ENCODE data around the gene SIAE.

SIAE gene, protein sequence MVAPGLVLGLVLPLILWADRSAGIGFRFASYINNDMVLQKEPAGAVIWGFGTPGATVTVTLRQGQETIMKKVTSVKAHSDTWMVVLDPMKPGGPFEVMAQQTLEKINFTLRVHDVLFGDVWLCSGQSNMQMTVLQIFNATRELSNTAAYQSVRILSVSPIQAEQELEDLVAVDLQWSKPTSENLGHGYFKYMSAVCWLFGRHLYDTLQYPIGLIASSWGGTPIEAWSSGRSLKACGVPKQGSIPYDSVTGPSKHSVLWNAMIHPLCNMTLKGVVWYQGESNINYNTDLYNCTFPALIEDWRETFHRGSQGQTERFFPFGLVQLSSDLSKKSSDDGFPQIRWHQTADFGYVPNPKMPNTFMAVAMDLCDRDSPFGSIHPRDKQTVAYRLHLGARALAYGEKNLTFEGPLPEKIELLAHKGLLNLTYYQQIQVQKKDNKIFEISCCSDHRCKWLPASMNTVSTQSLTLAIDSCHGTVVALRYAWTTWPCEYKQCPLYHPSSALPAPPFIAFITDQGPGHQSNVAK

DNA sequence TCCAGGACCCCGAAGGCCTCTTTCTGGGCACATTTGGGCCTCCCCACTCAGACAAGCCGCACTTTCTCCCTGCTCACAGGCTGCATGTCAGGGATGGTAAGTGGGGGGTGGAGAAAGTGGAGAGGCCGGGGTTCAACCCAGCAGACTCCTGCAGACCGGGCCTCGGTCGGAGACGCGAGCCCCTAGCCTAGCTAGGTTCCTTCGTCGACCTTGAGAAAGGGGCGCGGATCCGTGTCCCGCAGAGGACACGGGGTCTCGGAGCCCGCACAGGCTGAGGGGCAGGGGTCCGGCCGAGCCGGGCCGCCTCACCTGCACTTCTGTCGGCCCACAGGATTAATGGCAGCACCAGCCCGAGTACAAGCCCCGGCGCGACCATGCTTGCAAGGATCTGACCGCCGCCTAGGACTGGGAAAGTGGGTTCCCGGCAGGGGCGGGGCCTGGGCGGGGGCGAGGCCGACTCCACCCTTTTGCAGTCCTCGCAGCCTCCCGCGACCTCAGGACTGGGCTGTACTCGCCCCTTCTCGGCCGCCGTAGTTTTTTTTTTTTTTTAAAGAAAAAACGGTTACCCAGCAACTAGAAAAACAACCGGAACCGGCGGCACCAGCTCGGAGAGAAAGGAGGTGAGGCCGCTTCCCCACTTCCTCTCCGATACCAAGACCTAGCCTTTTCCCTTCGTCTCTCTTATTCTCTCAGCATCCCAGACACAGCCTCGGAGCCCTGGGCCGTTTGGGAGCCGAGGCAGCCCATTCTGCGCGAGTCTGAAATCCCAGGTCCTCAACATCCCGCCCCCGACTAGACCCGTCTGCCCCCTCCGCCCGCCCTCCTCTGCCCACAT lies at the start of gene SIAE, which contains the start of gene SPA17:
Gene SIAE, minus strand, starts transcription at position 407 of the 835 bp plus-strand sequence. Its CDS starts 31 bp downstream, at position 376.
Gene SPA17, plus strand, starts transcription at position 572 of the 835 bp plus-strand sequence. CDS start 1,361 bp downstream, outside the sequence.
- peaks cover 23% of the 10 kb centered on the region for H3K4me1 Mint-ChIP-seq
- H3K4me3 Mint-ChIP-seq: peak within 1 kb of the TSS; percentile 91
- no peaks in the 10 kb centered on the region for H3K27me3 Mint-ChIP-seq
- no peaks in the 10 kb centered on the region for H3K9me3 Mint-ChIP-seq
- H3K36me3 Mint-ChIP-seq: no peaks in the 10 kb centered on the region
- peak within 1 kb of the TSS; percentile 83 for H3K27ac Mint-ChIP-seq
- peak; percentile 97 for ATAC-seq

DNA sequence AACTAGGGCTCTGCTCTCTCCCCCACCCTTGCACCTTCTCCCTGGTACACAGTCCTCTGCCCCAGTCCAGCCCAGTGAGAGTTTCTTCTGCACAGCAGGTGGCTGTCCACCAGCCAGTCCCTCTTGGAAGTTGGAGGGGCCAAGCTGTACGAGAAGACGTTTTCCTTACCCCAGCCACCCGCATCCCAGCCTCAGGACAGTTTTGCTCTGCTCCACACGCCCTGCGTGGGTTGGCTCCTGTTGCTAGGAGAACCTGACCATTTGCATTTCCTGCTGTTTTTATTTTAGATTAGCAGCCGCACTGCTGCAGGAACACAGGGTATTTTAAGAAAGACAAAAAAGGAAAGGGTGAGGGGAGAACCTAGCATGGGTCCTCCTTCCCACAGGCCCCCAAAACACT lies 48.6 kb upstream of the SIAE start:
- H3K4me1 Mint-ChIP-seq: peaks cover 43% of the 10 kb centered on the region
- no peaks in the 10 kb centered on the region for H3K9me3 Mint-ChIP-seq
- peaks cover 83% of the 10 kb centered on the region for H3K27me3 Mint-ChIP-seq
- no peak for ATAC-seq
- H3K27ac Mint-ChIP-seq: no peak overlapping the region
- H3K4me3 Mint-ChIP-seq: no peak overlapping the region
- H3K36me3 Mint-ChIP-seq: no peaks in the 10 kb centered on the region

DNA sequence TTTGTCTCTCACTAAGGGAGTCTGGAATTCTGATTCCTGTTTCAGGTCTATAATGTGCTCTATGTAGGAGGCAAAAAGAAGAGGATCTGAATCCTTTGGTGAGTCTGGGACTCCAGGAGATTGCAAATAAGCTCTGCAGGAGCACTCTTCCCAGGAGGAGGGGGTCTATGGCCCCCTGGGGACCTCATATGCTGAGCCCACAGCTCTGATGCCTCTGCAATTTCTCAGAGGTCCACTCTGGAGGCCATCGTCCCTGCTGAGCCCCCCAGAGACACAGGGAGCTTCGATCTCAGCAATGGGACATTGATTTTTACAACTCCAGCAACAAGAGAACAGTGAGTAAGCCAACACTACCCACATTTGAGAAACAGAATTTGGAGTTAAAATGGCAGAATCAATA lies 46.0 kb upstream of the SIAE start:
- Mint-ChIP-seq H3K4me3 (no peak overlapping the region), H3K27ac (no peak overlapping the region), H3K4me1 (peaks cover 26% of the 10 kb centered on the region), H3K27me3 (peaks cover 77% of the 10 kb centered on the region), H3K36me3 (no peaks in the 10 kb centered on the region), H3K9me3 (no peaks in the 10 kb centered on the region)
- no peak for ATAC-seq

DNA sequence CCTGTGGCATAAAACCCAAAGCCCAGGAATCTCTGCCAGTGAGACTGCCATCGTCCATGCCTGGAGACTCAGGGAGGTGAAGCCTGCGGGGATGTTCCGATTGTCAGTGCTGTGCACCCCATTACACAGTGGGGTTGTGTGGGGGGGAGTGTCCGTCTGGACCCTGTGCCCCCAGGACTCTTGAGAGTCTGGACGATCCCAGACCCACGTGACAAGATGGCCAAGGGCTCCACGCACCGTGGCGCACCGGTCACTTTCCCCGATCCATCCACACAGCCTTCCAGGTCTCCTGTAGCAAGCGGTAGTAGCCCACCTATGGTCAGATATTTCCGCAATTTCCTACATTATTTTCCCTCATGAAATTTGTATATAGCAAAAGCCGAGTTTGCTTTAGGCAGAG lies 45.3 kb upstream of the SIAE start:
- Mint-ChIP-seq H3K27me3 (peaks cover 75% of the 10 kb centered on the region), H3K27ac (no peak overlapping the region)

DNA sequence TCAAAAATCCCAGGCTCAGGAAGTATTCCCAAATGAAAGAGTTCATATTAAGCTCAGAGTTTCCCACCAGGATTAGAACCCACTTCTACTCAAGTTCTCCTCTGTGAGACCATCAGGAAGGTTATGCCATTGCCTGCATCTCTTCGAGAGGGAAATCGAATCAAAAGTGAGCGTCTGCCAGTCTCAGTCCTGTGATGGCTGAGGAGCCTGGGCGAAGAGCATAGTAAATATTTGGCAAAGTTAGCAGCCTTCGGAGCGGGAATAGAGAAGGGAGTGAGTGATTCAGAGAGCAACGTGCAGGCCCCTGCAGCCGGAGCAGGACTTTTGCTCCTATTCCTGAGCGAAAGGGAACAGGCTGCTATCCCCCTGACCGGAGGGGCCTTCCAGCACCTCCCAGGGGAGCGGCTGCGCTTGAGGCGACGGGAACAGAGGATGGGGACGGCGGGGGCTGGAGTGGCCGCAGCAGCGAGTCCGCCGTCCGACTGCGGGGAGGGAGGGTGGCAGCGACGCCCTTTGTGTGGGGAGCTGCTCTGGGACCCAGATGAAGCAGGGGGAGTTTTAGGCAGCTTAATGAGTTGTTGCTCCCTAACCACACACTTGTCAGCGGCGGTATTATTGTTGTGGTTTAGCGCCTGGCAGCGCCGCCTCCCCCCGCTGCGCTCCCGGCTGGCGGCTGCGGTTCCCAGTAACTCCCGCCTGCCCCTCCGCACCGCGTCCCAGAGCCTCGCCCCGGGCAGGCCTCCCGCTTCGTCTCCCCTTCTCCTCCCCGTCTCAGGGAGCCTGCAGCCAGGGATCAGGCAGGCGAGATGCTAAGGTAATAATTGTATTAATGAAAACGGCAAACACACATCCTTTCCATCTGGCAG lies 44.5 kb upstream of the SIAE start:
- no peak overlapping the region for H3K27ac Mint-ChIP-seq

More for the DNA sequence above, 45.3 kb upstream of the SIAE start:
- Mint-ChIP-seq H3K9me3 (no peaks in the 10 kb centered on the region), H3K4me3 (no peak overlapping the region), H3K4me1 (peaks cover 25% of the 10 kb centered on the region), H3K36me3 (no peaks in the 10 kb centered on the region)
- ATAC-seq: no peak

DNA sequence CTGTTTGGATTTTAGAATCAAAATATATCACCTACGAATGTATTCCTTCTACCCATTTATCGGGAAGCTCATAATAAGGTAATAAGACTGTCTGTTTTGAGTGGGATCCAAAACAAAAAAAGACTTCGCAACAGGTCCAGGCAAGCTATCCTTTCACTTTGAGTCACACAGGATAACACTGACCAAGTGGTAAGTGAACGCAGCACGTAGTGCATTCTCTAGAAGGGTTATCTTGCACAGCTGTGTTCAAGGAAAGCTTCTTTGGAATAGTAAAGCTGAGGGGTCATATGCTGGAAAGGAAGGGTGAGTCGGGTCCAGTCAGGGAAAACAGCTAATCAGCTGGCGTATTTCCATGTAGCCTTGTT lies 43.9 kb upstream of the SIAE start:
- no peaks in the 10 kb centered on the region for H3K9me3 Mint-ChIP-seq
- peaks cover 61% of the 10 kb centered on the region for H3K27me3 Mint-ChIP-seq
- H3K36me3 Mint-ChIP-seq: no peaks in the 10 kb centered on the region
- H3K27ac Mint-ChIP-seq: no peak overlapping the region
- H3K4me3 Mint-ChIP-seq: peak overlapping the region; percentile 70
- peaks cover 17% of the 10 kb centered on the region for H3K4me1 Mint-ChIP-seq
- ATAC-seq: no peak

More for the DNA sequence above, 44.5 kb upstream of the SIAE start:
- H3K4me3 Mint-ChIP-seq: peak overlapping the region; percentile 70
- no peaks in the 10 kb centered on the region for H3K9me3 Mint-ChIP-seq
- no peaks in the 10 kb centered on the region for H3K36me3 Mint-ChIP-seq
- H3K27me3 Mint-ChIP-seq: peaks cover 67% of the 10 kb centered on the region
- peaks cover 23% of the 10 kb centered on the region for H3K4me1 Mint-ChIP-seq
- ATAC-seq: peak; percentile 27

DNA sequence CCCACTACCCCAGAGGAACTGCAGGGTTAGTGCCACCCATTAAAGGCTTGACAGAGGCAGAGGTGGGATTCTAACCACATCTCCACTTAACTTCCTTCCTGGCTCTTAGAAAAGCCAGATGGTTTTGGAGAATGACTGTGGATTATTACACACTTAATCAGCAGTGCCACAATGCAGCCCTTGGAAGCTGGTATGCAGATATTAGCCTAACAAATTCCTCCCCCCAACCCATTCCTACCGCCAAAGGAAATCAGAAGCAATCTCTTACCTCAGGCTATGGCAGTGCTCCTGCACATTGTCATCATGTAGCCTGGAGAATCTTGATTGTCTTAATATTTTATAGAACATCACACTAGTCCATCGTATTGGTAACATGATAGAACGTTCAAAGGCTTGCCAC lies 43.1 kb upstream of the SIAE start:
- ATAC-seq: no peak
- Mint-ChIP-seq H3K36me3 (no peaks in the 10 kb centered on the region), H3K27me3 (peaks cover 53% of the 10 kb centered on the region), H3K4me3 (no peak overlapping the region), H3K27ac (no peak overlapping the region), H3K4me1 (peaks cover 13% of the 10 kb centered on the region), H3K9me3 (no peaks in the 10 kb centered on the region)

DNA sequence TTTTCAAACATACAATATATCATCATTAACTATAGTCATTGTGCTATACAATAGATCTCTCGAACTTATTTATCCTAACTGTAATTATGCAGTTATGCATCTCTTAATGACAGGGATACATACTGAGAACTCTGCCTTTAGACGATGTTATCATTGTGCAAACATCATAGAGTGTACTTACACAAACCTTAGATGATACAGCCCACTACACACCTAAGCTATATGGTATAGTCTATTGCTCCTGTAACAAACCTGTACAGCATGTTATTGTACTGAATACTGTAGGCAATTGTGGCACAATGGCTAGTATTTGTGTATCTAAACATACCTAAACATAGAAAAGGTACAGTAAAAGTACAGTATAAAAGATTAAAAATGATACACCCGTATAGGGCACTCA lies 38.9 kb upstream of the SIAE start:
- no peak overlapping the region for H3K4me3 Mint-ChIP-seq
- ATAC-seq: no peak
- H3K9me3 Mint-ChIP-seq: peaks cover 5% of the 10 kb centered on the region
- peaks cover 13% of the 10 kb centered on the region for H3K36me3 Mint-ChIP-seq
- H3K27me3 Mint-ChIP-seq: peaks cover 14% of the 10 kb centered on the region
- H3K27ac Mint-ChIP-seq: no peak overlapping the region
- H3K4me1 Mint-ChIP-seq: peaks cover under 1% of the 10 kb centered on the region

DNA sequence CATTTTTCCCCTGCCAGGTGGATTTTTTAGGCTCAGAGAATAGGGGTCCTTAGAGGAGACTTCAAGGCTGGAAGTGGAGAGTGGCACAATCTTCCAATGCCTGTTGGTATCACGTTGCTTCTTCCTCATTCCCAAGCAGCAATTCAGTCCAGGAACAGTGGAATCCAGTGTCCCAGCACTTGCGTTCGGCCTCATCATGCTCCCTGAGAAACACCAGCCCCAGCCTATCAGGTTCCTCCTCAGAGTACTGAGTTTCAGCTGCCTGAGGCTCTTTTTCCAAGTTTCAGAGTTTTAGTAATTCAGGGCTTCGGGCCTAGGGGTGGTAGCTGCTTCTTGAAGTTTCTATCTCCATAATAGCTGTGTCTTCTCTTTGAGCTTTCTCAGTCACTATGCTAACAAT lies 34.3 kb upstream of the SIAE start:
- Mint-ChIP-seq H3K27me3 (no peaks in the 10 kb centered on the region), H3K27ac (no peak overlapping the region)

DNA sequence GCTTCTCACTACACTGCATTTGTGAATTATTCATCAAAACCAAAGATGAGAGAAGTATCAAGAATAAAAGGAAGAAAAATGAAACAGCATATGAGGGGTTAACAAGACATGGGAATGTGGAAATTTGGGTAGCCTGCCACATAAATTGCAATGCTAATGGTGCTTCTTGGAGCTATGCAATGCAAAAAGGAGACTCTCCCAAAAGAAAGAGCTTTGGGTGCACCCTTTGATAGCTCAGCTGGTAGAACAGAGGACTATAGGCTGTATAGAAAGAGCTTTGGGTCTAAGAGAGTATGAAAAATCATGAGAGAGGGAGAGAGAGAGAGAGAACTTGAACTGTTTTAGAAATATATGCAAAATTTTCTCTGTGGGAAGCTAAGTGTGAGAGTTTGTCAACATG lies 26.5 kb upstream of the SIAE start:
- no peak for ATAC-seq
- Mint-ChIP-seq H3K4me3 (no peak overlapping the region), H3K27me3 (peaks cover 14% of the 10 kb centered on the region), H3K27ac (no peak overlapping the region), H3K4me1 (no peaks in the 10 kb centered on the region), H3K36me3 (peaks cover 9% of the 10 kb centered on the region), H3K9me3 (peaks cover 10% of the 10 kb centered on the region)

More for the DNA sequence above, 34.3 kb upstream of the SIAE start:
- Mint-ChIP-seq H3K4me1 (no peaks in the 10 kb centered on the region), H3K4me3 (no peak overlapping the region), H3K36me3 (peaks cover 20% of the 10 kb centered on the region), H3K9me3 (peaks cover 10% of the 10 kb centered on the region)
- no peak for ATAC-seq

DNA sequence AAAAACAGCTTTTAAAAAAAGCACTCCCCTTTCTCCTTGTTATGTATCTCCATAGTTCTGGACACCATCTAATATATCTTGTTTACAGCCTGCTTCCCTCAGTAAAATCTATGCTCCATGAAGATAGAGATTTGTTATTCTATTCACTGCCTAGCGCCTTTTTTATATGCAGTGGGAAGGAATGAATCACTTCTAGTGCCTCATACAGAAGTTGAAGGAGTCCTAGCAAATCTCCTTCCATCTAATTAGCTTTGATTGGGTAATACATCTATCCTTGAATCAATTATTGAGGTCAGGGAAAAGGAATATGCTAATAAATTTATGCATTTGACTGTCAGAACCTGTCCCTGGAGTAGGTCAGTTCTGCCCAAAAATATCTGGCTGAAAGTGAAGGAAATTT lies 26.0 kb upstream of the SIAE start:
- Mint-ChIP-seq H3K36me3 (peaks cover 9% of the 10 kb centered on the region), H3K4me1 (no peaks in the 10 kb centered on the region), H3K9me3 (peaks cover 10% of the 10 kb centered on the region), H3K27me3 (peaks cover 14% of the 10 kb centered on the region), H3K27ac (no peak overlapping the region), H3K4me3 (no peak overlapping the region)
- ATAC-seq: no peak

DNA sequence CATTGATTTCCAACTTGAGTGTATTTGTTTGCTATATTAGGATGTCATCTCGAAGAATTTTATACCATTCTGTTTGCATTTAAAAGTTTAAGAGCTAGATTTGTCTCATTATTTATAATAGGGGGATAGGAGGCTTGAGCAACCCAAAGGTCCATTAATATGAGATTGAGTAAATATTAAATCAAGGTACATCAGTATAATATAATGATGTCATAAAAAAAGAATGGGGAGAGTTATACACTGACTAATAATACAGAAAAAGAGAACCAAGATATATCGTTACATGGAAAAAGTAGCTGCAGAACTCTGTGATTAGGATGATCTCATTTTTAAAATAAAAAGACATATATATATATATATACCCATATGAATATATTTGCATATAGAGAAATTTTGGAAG lies 19.6 kb upstream of the SIAE start:
- Mint-ChIP-seq H3K27me3 (no peaks in the 10 kb centered on the region), H3K27ac (no peak overlapping the region), H3K9me3 (no peaks in the 10 kb centered on the region), H3K4me1 (no peaks in the 10 kb centered on the region), H3K4me3 (no peak overlapping the region), H3K36me3 (no peaks in the 10 kb centered on the region)
- no peak for ATAC-seq

DNA sequence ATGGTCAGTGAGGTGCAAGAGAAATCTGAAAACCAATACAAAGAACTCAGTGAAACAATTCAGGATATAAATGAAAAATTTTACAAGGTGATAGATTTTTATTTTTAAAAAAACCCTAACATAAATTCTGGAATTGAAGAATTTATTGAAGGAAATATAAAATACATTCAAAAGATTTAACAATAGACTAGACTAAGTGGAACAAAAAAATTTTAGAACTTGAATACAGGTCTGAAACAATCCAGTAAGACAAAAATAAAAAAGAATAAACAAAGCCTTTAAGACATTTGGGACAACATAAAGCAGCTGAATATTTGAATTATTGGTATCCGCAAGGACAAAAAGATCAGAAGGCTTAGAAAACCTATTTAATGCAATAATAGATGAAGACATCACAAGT lies 8.9 kb upstream of the SIAE start:
- Mint-ChIP-seq H3K27me3 (peaks cover 12% of the 10 kb centered on the region), H3K9me3 (peaks cover 8% of the 10 kb centered on the region), H3K4me1 (no peaks in the 10 kb centered on the region), H3K4me3 (no peak overlapping the region), H3K27ac (no peak overlapping the region), H3K36me3 (peaks cover 31% of the 10 kb centered on the region)
- no peak for ATAC-seq

DNA sequence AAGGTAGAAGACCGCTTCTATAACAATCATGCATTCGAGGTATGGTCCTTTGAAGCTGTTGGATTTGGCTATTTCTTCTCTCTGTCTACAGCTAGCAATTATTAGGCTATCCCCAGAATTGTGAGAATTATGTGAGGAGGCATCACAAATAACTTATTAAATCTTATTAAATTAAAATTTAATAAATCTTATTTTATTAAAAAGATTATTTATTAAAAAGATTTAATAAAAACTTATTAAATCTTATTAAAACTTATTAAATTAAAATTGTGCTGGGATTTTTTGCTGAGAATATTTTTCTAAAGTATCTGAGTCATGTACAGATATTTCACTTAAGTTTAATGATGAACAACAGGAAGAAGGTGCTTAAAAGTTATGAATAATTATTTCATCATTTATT lies 7.9 kb upstream of the SIAE start:
- Mint-ChIP-seq H3K27me3 (peaks cover 2% of the 10 kb centered on the region), H3K4me3 (no peak overlapping the region), H3K27ac (no peak overlapping the region), H3K9me3 (peaks cover 3% of the 10 kb centered on the region), H3K36me3 (peaks cover 21% of the 10 kb centered on the region), H3K4me1 (no peaks in the 10 kb centered on the region)
- ATAC-seq: no peak

DNA sequence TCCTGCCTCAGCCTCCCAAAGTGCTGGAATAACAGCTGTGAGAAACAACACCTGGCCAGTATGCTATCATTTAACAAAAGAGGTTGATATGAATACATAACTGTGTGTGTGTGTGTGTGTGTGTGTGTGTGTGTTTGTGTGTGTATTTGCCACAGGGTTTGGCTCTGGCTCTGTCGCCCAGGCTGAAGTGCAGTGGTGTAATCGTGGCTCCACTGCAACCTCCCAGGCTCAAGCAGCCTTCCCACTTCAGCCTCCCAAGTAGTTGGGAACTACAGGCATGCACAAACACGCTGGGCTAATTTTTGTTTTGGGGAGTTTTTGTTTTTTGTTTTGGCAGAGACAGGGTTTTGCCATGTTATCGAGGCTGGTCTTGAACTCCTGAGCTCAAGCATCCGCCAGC lies 4.9 kb upstream of the SIAE start:
- peaks cover 6% of the 10 kb centered on the region for H3K4me1 Mint-ChIP-seq
- ATAC-seq: no peak
- H3K9me3 Mint-ChIP-seq: peaks cover 3% of the 10 kb centered on the region
- no peak overlapping the region for H3K27ac Mint-ChIP-seq
- H3K36me3 Mint-ChIP-seq: peaks cover 9% of the 10 kb centered on the region
- no peaks in the 10 kb centered on the region for H3K27me3 Mint-ChIP-seq
- no peak overlapping the region for H3K4me3 Mint-ChIP-seq

Measured in stimulated activated memory B cell treated with anti-CD40 and anti-IgM and Interleukin-4, amounts not matched to agents 10 μg/mL and 1 μg/mL and 100 μg/mL, for 72 hours (primary cell).